ENCODE results near the gene ERFE.
A peak's percentile ranks its signal among the peaks of the same experiment; 100 is the strongest.

Gene ERFE

GRCh38 chr2:238174291-238174690, 15.5 kb downstream of the ERFE start:
- H3K4me1 Mint-ChIP-seq (ENCODE audit: low read depth), result no peaks in the 10 kb centered on the region
- H3K36me3 Mint-ChIP-seq (ENCODE audit: low read depth), result peaks cover 93% of the 10 kb centered on the region
- H3K9me3 Mint-ChIP-seq, result no peaks in the 10 kb centered on the region

GRCh38 chr2:238174701-238175100, 15.9 kb downstream of the ERFE start:
- Mint-ChIP-seq H3K9me3 (no peaks in the 10 kb centered on the region), H3K27me3 (no peaks in the 10 kb centered on the region), H3K4me3 (no peak overlapping the region), H3K27ac (no peak overlapping the region), H3K36me3 (ENCODE audit: low read depth) (peaks cover 93% of the 10 kb centered on the region), H3K4me1 (ENCODE audit: low read depth) (no peaks in the 10 kb centered on the region)
- no peak for DNase-seq

More at GRCh38 chr2:238174291-238174690, 15.5 kb downstream of the ERFE start:
- Mint-ChIP-seq H3K27ac (no peak overlapping the region), H3K4me3 (no peak overlapping the region), H3K27me3 (no peaks in the 10 kb centered on the region)
- no peak for DNase-seq

- Mint-ChIP-seq H3K4me3 (no peak overlapping the region), H3K9me3 (no peaks in the 10 kb centered on the region), H3K36me3 (ENCODE audit: low read depth) (peaks cover 97% of the 10 kb centered on the region), H3K4me1 (ENCODE audit: low read depth) (no peaks in the 10 kb centered on the region), H3K27me3 (no peaks in the 10 kb centered on the region), H3K27ac (no peak overlapping the region)
- DNase-seq, result no peak
Observed at GRCh38 chr2:238176613-238177012, 17.8 kb downstream of the ERFE start.

- Mint-ChIP-seq H3K36me3 (ENCODE audit: low read depth) (peaks cover 97% of the 10 kb centered on the region), H3K4me1 (ENCODE audit: low read depth) (peaks cover 8% of the 10 kb centered on the region), H3K4me3 (no peak overlapping the region), H3K27ac (no peak overlapping the region), H3K27me3 (no peaks in the 10 kb centered on the region), H3K9me3 (no peaks in the 10 kb centered on the region)
- DNase-seq, result no peak
Observed at GRCh38 chr2:238180554-238180953, 21.8 kb downstream of the ERFE start.

GRCh38 chr2:238182362-238182761, 23.6 kb downstream of the ERFE start:
- H3K36me3 Mint-ChIP-seq (ENCODE audit: low read depth), result peaks cover 99% of the 10 kb centered on the region
- DNase-seq, result no peak
- no peaks in the 10 kb centered on the region for H3K9me3 Mint-ChIP-seq
- no peaks in the 10 kb centered on the region for H3K27me3 Mint-ChIP-seq
- no peak overlapping the region for H3K27ac Mint-ChIP-seq
- H3K4me1 Mint-ChIP-seq (ENCODE audit: low read depth), result peaks cover 8% of the 10 kb centered on the region
- no peak overlapping the region for H3K4me3 Mint-ChIP-seq

GRCh38 chr2:238183821-238184220, 25.1 kb downstream of the ERFE start:
- Mint-ChIP-seq H3K4me1 (ENCODE audit: low read depth) (peaks cover 8% of the 10 kb centered on the region), H3K27ac (peak overlapping the region; percentile 41), H3K36me3 (ENCODE audit: low read depth) (peaks cover 100% of the 10 kb centered on the region), H3K9me3 (no peaks in the 10 kb centered on the region), H3K4me3 (no peak overlapping the region), H3K27me3 (no peaks in the 10 kb centered on the region)
- no peak for DNase-seq

GRCh38 chr2:238187618-238188548, 29.1 kb downstream of the ERFE start:
- Mint-ChIP-seq H3K9me3 (no peaks in the 10 kb centered on the region), H3K27ac (no peak overlapping the region), H3K4me3 (no peak overlapping the region), H3K27me3 (no peaks in the 10 kb centered on the region), H3K36me3 (ENCODE audit: low read depth) (peaks cover 100% of the 10 kb centered on the region), H3K4me1 (ENCODE audit: low read depth) (peaks cover 8% of the 10 kb centered on the region)
- no peak for DNase-seq

GRCh38 chr2:238190445-238190844, 31.7 kb downstream of the ERFE start:
- Mint-ChIP-seq H3K4me1 (ENCODE audit: low read depth) (peaks cover under 1% of the 10 kb centered on the region), H3K27ac (no peak overlapping the region), H3K36me3 (ENCODE audit: low read depth) (peaks cover 100% of the 10 kb centered on the region), H3K4me3 (no peak overlapping the region), H3K9me3 (no peaks in the 10 kb centered on the region), H3K27me3 (no peaks in the 10 kb centered on the region)
- no peak for DNase-seq

GRCh38 chr2:238202326-238203093, 43.7 kb downstream of the ERFE start:
- H3K9me3 Mint-ChIP-seq, result no peaks in the 10 kb centered on the region
- no peaks in the 10 kb centered on the region for H3K27me3 Mint-ChIP-seq
- peaks cover 42% of the 10 kb centered on the region for H3K36me3 Mint-ChIP-seq (ENCODE audit: low read depth)
- peak overlapping the region; percentile 89 for H3K4me3 Mint-ChIP-seq
- no peak for DNase-seq
- peaks cover 57% of the 10 kb centered on the region for H3K4me1 Mint-ChIP-seq (ENCODE audit: low read depth)
- H3K27ac Mint-ChIP-seq, result peak overlapping the region; percentile 92

GRCh38 chr2:238203094-238203972, 44.6 kb downstream of the ERFE start, which contains the start of gene ILKAP:
Gene ILKAP, minus strand, starts transcription at chr2:238203695. Its CDS starts 142 bp downstream, at chr2:238203553.
- Mint-ChIP-seq H3K4me3 (peak within 1 kb of the TSS; percentile 89), H3K36me3 (ENCODE audit: low read depth) (peaks cover 39% of the 10 kb centered on the region), H3K9me3 (no peaks in the 10 kb centered on the region), H3K27me3 (no peaks in the 10 kb centered on the region), H3K27ac (peak within 1 kb of the TSS; percentile 92), H3K4me1 (ENCODE audit: low read depth) (peaks cover 50% of the 10 kb centered on the region)
- peak; percentile 92 for DNase-seq

GRCh38 chr2:238203973-238204683, 45.4 kb downstream of the ERFE start:
- Mint-ChIP-seq H3K9me3 (no peaks in the 10 kb centered on the region), H3K4me3 (peak overlapping the region; percentile 77), H3K27ac (peak overlapping the region; percentile 91), H3K36me3 (ENCODE audit: low read depth) (peaks cover 35% of the 10 kb centered on the region), H3K4me1 (ENCODE audit: low read depth) (peaks cover 43% of the 10 kb centered on the region), H3K27me3 (no peaks in the 10 kb centered on the region)
- no peak for DNase-seq

- Mint-ChIP-seq H3K9me3 (no peaks in the 10 kb centered on the region), H3K36me3 (ENCODE audit: low read depth) (peaks cover 9% of the 10 kb centered on the region), H3K27ac (no peak overlapping the region), H3K4me3 (no peak overlapping the region), H3K4me1 (ENCODE audit: low read depth) (peaks cover 15% of the 10 kb centered on the region), H3K27me3 (no peaks in the 10 kb centered on the region)
- DNase-seq, result no peak
Observed at GRCh38 chr2:238207006-238207405, 48.2 kb downstream of the ERFE start.

- H3K4me3 Mint-ChIP-seq, result no peak overlapping the region
- H3K27me3 Mint-ChIP-seq, result peaks cover 31% of the 10 kb centered on the region
- H3K36me3 Mint-ChIP-seq (ENCODE audit: low read depth), result no peaks in the 10 kb centered on the region
- no peak overlapping the region for H3K27ac Mint-ChIP-seq
- DNase-seq, result no peak
- H3K4me1 Mint-ChIP-seq (ENCODE audit: low read depth), result no peaks in the 10 kb centered on the region
- H3K9me3 Mint-ChIP-seq, result no peaks in the 10 kb centered on the region
Observed at GRCh38 chr2:238216651-238217184, 57.9 kb downstream of the ERFE start.

Data from activated T-cell treated with anti-CD3 and anti-CD28 coated beads, Interleukin-2, amount 50 U/mL, for 24 hours (primary cell).